ENCODE results near the gene PLPPR5. TPM values are rescaled to one million over a fixed set of nuclear protein-coding genes. Genes with fewer than 3 reads are reported as not detected.

PLPPR5 gene
- total and polyA plus RNA-seq, 2 of the 8 experiments (the other 6 are each of a cell fraction or from before 2014, with no cell fraction given) = 1.9 to 5.6 TPM

GRCh38 chr1:98964198-98964597 lies 40.5 kb downstream of the PLPPR5 start:
- Histone ChIP-seq H3K79me1 (ENCODE audit: low read depth, low read length) (no peaks in the 10 kb centered on the region), H2AFZ (ENCODE audit: low read length) (no peak overlapping the region), H3K4me1 (replicated peaks in 1 of 4; ENCODE audit: control insufficient read depth in 3 of 4, insufficient read depth in 4 of 4, low read length in 3 of 4) (peaks cover 0 to 7% (median 0%) of the 10 kb centered on the region in 4 experiments; a peak in 2 of 7 replicates), H3K56ac (replicated peaks; ENCODE audit: insufficient read length, low read depth, low read length) (no peak overlapping the region), H2BK120ac (replicated peaks; ENCODE audit: low read depth, low read length) (no peak overlapping the region), H3K9ac (replicated peaks in 1 of 4; ENCODE audit: extremely low read depth in 1 of 4, low read depth in 3 of 4, low read length in 3 of 4) (no peak overlapping the region), H3K9me3 (ENCODE audit: insufficient read depth in 2 of 2, low read depth in 1 of 2, low read length in 1 of 2) (no peaks in the 10 kb centered on the region), H3K23ac (ENCODE audit: insufficient read length) (no peak overlapping the region), H3K23me2 (ENCODE audit: low read depth, low read length) (no peaks in the 10 kb centered on the region; the same call in 1 of the 2 replicates), H3K27ac (ENCODE audit: low read depth, low read length) (no peak overlapping the region), H3K4me2 (ENCODE audit: insufficient read depth in 1 of 2, low read depth in 2 of 2, low read length in 2 of 2) (no peak overlapping the region), H3K36me3 (ENCODE audit: control insufficient read depth in 2 of 4, insufficient read depth in 4 of 4, low read length in 3 of 4) (no peaks in the 10 kb centered on the region), H4K8ac (ENCODE audit: extremely low read depth, insufficient read depth, low read length) (no peak overlapping the region), H3K4ac (replicated peaks; ENCODE audit: insufficient read length, low read depth, low read length) (no peak overlapping the region), H2BK5ac (ENCODE audit: low read depth, low read length) (no peak overlapping the region), H3K14ac (ENCODE audit: insufficient read length) (no peak overlapping the region), H3K27me3 (replicated peaks in 1 of 4; ENCODE audit: control insufficient read depth in 3 of 4, extremely low read depth in 1 of 4, insufficient read depth in 3 of 4, low read length in 3 of 4) (no peaks in the 10 kb centered on the region), H4K20me1 (replicated peaks in 1 of 2; ENCODE audit: control insufficient read depth in 1 of 2, insufficient read depth in 2 of 2, low read length in 2 of 2) (no peaks in the 10 kb centered on the region), H2BK12ac (ENCODE audit: low read depth, low read length) (no peak overlapping the region), H2AK5ac (ENCODE audit: low read depth, low read length) (no peak overlapping the region), H3K4me3 (ENCODE audit: extremely low read depth in 1 of 4, insufficient read depth in 2 of 4, low read depth in 3 of 4, low read length in 4 of 4) (no peak overlapping the region), H2BK15ac (ENCODE audit: low read length) (no peak overlapping the region), H2BK20ac (ENCODE audit: low read length) (no peak overlapping the region), H4K5ac (ENCODE audit: insufficient read length, low read depth, low read length) (no peak overlapping the region), H3K18ac (ENCODE audit: extremely low read depth, low read length) (no peak overlapping the region), H3K79me2 (ENCODE audit: control insufficient read depth in 1 of 2, insufficient read depth in 2 of 2, low read length in 2 of 2) (no peaks in the 10 kb centered on the region), H4K91ac (replicated peaks; ENCODE audit: insufficient read length, low read length) (no peak overlapping the region)
- FAIRE-seq (no peak), DNase-seq (ENCODE audit: low read depth in 1 of 2, low spot score in 2 of 2) (no peak)
- WGBS, 2 experiments (ENCODE audit: extremely low coverage in 1 of 2, insufficient coverage in 1 of 2, insufficient read length in 1 of 2, insufficient replicate concordance in 2 of 2, low coverage in 1 of 2, low lambda C conversion rate in 2 of 2, missing lambda C conversion rate in 1 of 2) = 53% methylated on average over 4 of the region's 4 CpGs; no CpG with 5 or more reads in 1 of the 2 experiments
- ChIA-PET CTCF (ENCODE audit: partially characterized antibody) (interaction anchor here (2.0 kb wide), 1 partner anchor 27 kb away, joined by 7 read pairs; no protein-coding TSS in a partner anchor), POLR2A (ENCODE audit: partially characterized antibody) (no interaction called here)
- TF ChIP-seq TAF7 (optimal IDR thresholded peaks at IDR 0.05; ENCODE audit: borderline replicate concordance, low read depth, low read length) (no peak), RXRA (IDR thresholded peaks at IDR 0.05; ENCODE audit: insufficient read depth, low read depth, low read length) (no peak)
